ENCODE measurements around the gene ZNF580. TPM values are rescaled to one million over a fixed set of nuclear protein-coding genes. Genes with fewer than 3 reads are reported as not detected.

The ZNF580 gene
- total RNA-seq, 2 experiments from 2014 or later: 24.4 to 50.0 TPM

DNA sequence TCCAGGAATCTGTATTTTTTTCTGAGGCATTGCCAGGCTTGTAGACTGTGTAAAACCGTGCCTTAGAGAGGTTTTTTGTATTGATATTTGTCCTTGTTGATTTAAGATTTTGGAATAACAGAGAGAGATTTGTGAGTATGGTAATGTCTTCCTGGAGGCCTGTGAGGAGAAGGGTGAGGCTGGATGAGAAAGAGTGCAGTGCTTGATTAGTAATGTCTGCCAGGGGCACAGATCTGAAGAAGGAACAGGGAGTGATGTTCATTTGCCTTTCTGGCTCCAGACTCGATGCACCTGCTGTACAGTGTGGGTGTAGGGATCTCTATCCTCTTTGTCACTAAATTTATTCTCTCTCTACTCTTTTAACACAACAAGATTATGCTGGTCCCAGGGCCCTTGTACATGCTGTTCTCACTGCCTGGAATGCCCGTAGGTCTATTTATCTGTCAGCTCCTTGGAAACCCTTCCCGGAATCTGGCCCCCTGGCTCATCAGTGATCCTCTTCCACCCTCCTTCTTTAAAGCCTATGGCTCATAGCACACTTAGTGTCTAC lies 45.7 kb upstream of the ZNF580 start:
- no peak for DNase-seq (ENCODE audit: low spot score)
- ChIA-PET POLR2A (interaction anchor here (0.5 kb wide), 1 partner anchor 390 kb away, joined by 5 read pairs; no protein-coding TSS in a partner anchor), CTCF (ENCODE audit: unreplicated experiment) (no interaction called here)
- TF ChIP-seq, protein P1, sequence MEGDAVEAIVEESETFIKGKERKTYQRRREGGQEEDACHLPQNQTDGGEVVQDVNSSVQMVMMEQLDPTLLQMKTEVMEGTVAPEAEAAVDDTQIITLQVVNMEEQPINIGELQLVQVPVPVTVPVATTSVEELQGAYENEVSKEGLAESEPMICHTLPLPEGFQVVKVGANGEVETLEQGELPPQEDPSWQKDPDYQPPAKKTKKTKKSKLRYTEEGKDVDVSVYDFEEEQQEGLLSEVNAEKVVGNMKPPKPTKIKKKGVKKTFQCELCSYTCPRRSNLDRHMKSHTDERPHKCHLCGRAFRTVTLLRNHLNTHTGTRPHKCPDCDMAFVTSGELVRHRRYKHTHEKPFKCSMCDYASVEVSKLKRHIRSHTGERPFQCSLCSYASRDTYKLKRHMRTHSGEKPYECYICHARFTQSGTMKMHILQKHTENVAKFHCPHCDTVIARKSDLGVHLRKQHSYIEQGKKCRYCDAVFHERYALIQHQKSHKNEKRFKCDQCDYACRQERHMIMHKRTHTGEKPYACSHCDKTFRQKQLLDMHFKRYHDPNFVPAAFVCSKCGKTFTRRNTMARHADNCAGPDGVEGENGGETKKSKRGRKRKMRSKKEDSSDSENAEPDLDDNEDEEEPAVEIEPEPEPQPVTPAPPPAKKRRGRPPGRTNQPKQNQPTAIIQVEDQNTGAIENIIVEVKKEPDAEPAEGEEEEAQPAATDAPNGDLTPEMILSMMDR (conservative IDR thresholded peaks at IDR 0.05; ENCODE audit: low read length): no peak
- TF ChIP-seq EZH2phosphoT487 (IDR thresholded peaks at IDR 0.05; ENCODE audit: borderline replicate concordance, low read depth, low read length): no peak
- Histone ChIP-seq H4K20me1 (ENCODE audit: insufficient read depth, low read length) (no peaks in the 10 kb centered on the region), H2AFZ (ENCODE audit: low read length) (no peak overlapping the region), H3K27ac (ENCODE audit: low read depth, low read length, poor library complexity, severe bottlenecking) (no peak overlapping the region), H3K79me2 (ENCODE audit: insufficient read depth, low read depth, low read length) (no peaks in the 10 kb centered on the region), H3K36me3 (ENCODE audit: insufficient read depth, low read length) (peaks cover 36% of the 10 kb centered on the region), H3K4me1 (ENCODE audit: insufficient read depth, low read length, poor library complexity, severe bottlenecking) (peaks cover 8% of the 10 kb centered on the region), H3K9me3 (ENCODE audit: low read length) (no peaks in the 10 kb centered on the region), H3K4me2 (ENCODE audit: low read length) (no peak overlapping the region), H3K9me2 (ENCODE audit: insufficient read depth, low read length) (no peaks in the 10 kb centered on the region), H3K4me3 (ENCODE audit: low read depth, low read length, poor library complexity, severe bottlenecking) (no peak overlapping the region)
- BruUV-seq (replicated peaks): no TSS peak
- intact Hi-C loops (cut with micrococcal nuclease; ENCODE audit: unreplicated experiment): no loop called here

DNA sequence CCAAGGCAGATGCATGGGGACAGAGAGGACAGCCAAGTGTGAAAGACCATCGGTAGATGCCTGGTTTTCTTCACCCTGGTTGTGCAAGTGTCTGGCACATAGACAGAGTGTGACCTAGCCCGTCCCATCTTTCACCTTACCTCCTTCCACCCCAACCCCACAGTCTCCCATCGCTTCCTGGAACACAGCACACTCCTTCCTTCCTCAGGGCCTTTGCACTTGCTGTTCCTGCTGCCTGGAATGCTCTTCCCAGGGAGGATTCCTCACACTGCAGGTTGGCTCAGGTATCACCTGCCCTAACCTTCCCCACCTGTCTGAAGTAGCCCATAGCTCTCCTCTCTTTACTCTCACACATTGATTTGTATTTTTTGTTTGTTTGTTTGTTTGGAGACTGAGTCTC lies 44.5 kb upstream of the ZNF580 start:
- H3K36me3 ChIP-seq (ENCODE audit: insufficient read depth, low read length): peaks cover 36% of the 10 kb centered on the region
- peaks cover 16% of the 10 kb centered on the region for H3K4me1 ChIP-seq (ENCODE audit: insufficient read depth, low read length, poor library complexity, severe bottlenecking)
- CTCF ChIA-PET (ENCODE audit: unreplicated experiment): no interaction called here
- H3K79me2 ChIP-seq (ENCODE audit: insufficient read depth, low read depth, low read length): no peaks in the 10 kb centered on the region
- POLR2A ChIA-PET: no interaction called here
- no peaks in the 10 kb centered on the region for H3K9me2 ChIP-seq (ENCODE audit: insufficient read depth, low read length)
- TF ChIP-seq, protein P1 (conservative IDR thresholded peaks at IDR 0.05; ENCODE audit: low read length): no peak
- TF ChIP-seq EZH2phosphoT487 (IDR thresholded peaks at IDR 0.05; ENCODE audit: borderline replicate concordance, low read depth, low read length): no peak
- H3K4me2 ChIP-seq (ENCODE audit: low read length): no peak overlapping the region
- DNase-seq (ENCODE audit: low spot score): no peak
- H3K4me3 ChIP-seq (ENCODE audit: low read depth, low read length, poor library complexity, severe bottlenecking): no peak overlapping the region
- no peaks in the 10 kb centered on the region for H3K9me3 ChIP-seq (ENCODE audit: low read length)
- H2AFZ ChIP-seq (ENCODE audit: low read length): no peak overlapping the region
- intact Hi-C loops (cut with micrococcal nuclease; ENCODE audit: unreplicated experiment): no loop called here
- H4K20me1 ChIP-seq (ENCODE audit: insufficient read depth, low read length): no peaks in the 10 kb centered on the region
- BruUV-seq (replicated peaks): no TSS peak
- no peak overlapping the region for H3K27ac ChIP-seq (ENCODE audit: low read depth, low read length, poor library complexity, severe bottlenecking)

DNA sequence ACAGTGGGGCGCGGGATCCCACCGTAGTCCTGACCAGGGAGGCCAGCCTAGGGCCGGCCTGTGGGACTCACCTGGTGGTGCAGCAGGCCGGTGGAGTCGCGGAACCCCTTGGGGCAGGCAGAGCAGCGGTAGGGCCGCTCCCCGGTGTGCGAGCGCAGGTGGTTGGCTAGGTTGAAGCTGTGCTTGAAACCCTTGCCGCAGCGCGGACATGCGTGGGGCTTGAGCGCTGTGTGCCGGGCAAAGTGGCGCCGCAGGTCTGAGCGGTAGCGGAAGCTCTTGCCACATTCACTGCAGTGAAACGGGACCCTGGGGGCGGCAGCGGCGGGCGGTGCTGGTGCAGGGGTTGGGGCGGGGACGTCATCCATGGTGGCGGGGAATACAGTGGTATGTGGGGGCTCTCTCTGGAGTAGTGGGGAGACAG lies 43.3 kb upstream of the ZNF580 start:
- Histone ChIP-seq H3K4me1 (ENCODE audit: insufficient read depth, low read length, poor library complexity, severe bottlenecking) (peaks cover 20% of the 10 kb centered on the region), H3K9me3 (ENCODE audit: low read length) (no peaks in the 10 kb centered on the region), H3K4me3 (ENCODE audit: low read depth, low read length, poor library complexity, severe bottlenecking) (no peak overlapping the region), H3K4me2 (ENCODE audit: low read length) (no peak overlapping the region), H2AFZ (ENCODE audit: low read length) (no peak overlapping the region), H3K36me3 (ENCODE audit: insufficient read depth, low read length) (peaks cover 30% of the 10 kb centered on the region), H4K20me1 (ENCODE audit: insufficient read depth, low read length) (no peaks in the 10 kb centered on the region), H3K9me2 (ENCODE audit: insufficient read depth, low read length) (no peaks in the 10 kb centered on the region), H3K27ac (ENCODE audit: low read depth, low read length, poor library complexity, severe bottlenecking) (no peak overlapping the region), H3K79me2 (ENCODE audit: insufficient read depth, low read depth, low read length) (no peaks in the 10 kb centered on the region)
- DNase-seq (ENCODE audit: low spot score): no peak
- POLR2A ChIA-PET: no interaction called here
- intact Hi-C loops (cut with micrococcal nuclease; ENCODE audit: unreplicated experiment): no loop called here
- BruUV-seq (replicated peaks): no TSS peak
- no peak for TF ChIP-seq EZH2phosphoT487 (IDR thresholded peaks at IDR 0.05; ENCODE audit: borderline replicate concordance, low read depth, low read length)
- TF ChIP-seq, protein P1 (conservative IDR thresholded peaks at IDR 0.05; ENCODE audit: low read length): no peak
- CTCF ChIA-PET (ENCODE audit: unreplicated experiment): no interaction called here

All from OCI-LY7 (cell line).